ENCODE measurements around the gene HOXC9.

HOXC9 gene

GRCh38 chr12:54022960-54023884 is 23.3 kb downstream of the HOXC9 start:
- no peaks in the 10 kb centered on the region for H4K20me1 ChIP-seq (ENCODE audit: insufficient read depth, low read length)
- H3K79me2 ChIP-seq (ENCODE audit: insufficient read depth, low read length): 0 out of 2 replicates have a peak, but pooled peaks cover 3% of the 10 kb centered on the region
- peaks cover 56% of the 10 kb centered on the region for H3K27me3 ChIP-seq (ENCODE audit: insufficient read depth, low read length, poor library complexity)
- H3K4me2 ChIP-seq (ENCODE audit: insufficient read depth, low read length): no peak overlapping the region
- no peak for ATAC-seq (ENCODE audit: insufficient read depth, low read depth)
- H3K9ac ChIP-seq (ENCODE audit: low read depth, low read length): no peak overlapping the region
- H2AFZ ChIP-seq (ENCODE audit: low read depth, low read length): no peak overlapping the region
- no peaks in the 10 kb centered on the region for H3K36me3 ChIP-seq (ENCODE audit: insufficient read depth, low read length)
- H3K27ac ChIP-seq (ENCODE audit: low read length): no peak overlapping the region
- H3K4me3 ChIP-seq (ENCODE audit: low read depth in 1 of 2, low read length in 2 of 2): no peak overlapping the region
- peaks cover 6% of the 10 kb centered on the region for H3K4me1 ChIP-seq (ENCODE audit: insufficient read depth, low read length)
- TF ChIP-seq EZH2 (IDR thresholded peaks at IDR 0.05; ENCODE audit: borderline replicate concordance, low read depth, low read length, severe bottlenecking): no peak
- TF ChIP-seq CTCF (IDR thresholded peaks at IDR 0.05; ENCODE audit: borderline replicate concordance, extremely low read depth, low read length, poor library complexity, severe bottlenecking): no peak
- H3K9me3 ChIP-seq (ENCODE audit: insufficient read depth, low read length, severe bottlenecking): no peaks in the 10 kb centered on the region
- DNase-seq: no peak

GRCh38 chr12:54024127-54024526 is 24.2 kb downstream of the HOXC9 start:
- no peak for ATAC-seq (ENCODE audit: insufficient read depth, low read depth)
- H3K9ac ChIP-seq (ENCODE audit: low read depth, low read length): no peak overlapping the region

GRCh38 chr12:54024581-54025305 is 24.8 kb downstream of the HOXC9 start:
- Histone ChIP-seq H3K4me3 (ENCODE audit: low read depth in 1 of 2, low read length in 2 of 2) (no peak overlapping the region), H3K27me3 (ENCODE audit: insufficient read depth, low read length, poor library complexity) (peaks cover 56% of the 10 kb centered on the region), H3K36me3 (ENCODE audit: insufficient read depth, low read length) (no peaks in the 10 kb centered on the region), H3K9me3 (ENCODE audit: insufficient read depth, low read length, severe bottlenecking) (no peaks in the 10 kb centered on the region), H3K4me1 (ENCODE audit: insufficient read depth, low read length) (no peaks in the 10 kb centered on the region), H3K9ac (ENCODE audit: low read depth, low read length) (no peak overlapping the region), H3K79me2 (ENCODE audit: insufficient read depth, low read length) (no peaks in the 10 kb centered on the region), H3K4me2 (ENCODE audit: insufficient read depth, low read length) (no peak overlapping the region), H3K27ac (ENCODE audit: low read length) (no peak overlapping the region), H2AFZ (ENCODE audit: low read depth, low read length) (no peak overlapping the region), H4K20me1 (ENCODE audit: insufficient read depth, low read length) (no peaks in the 10 kb centered on the region)
- DNase-seq: no peak
- no peak for ATAC-seq (ENCODE audit: insufficient read depth, low read depth)
- no peak for TF ChIP-seq CTCF (IDR thresholded peaks at IDR 0.05; ENCODE audit: borderline replicate concordance, extremely low read depth, low read length, poor library complexity, severe bottlenecking)
- TF ChIP-seq EZH2 (IDR thresholded peaks at IDR 0.05; ENCODE audit: borderline replicate concordance, low read depth, low read length, severe bottlenecking): no peak

More at GRCh38 chr12:54024127-54024526, 24.2 kb downstream of the HOXC9 start:
- Histone ChIP-seq H4K20me1 (ENCODE audit: insufficient read depth, low read length) (no peaks in the 10 kb centered on the region), H3K36me3 (ENCODE audit: insufficient read depth, low read length) (no peaks in the 10 kb centered on the region), H3K4me1 (ENCODE audit: insufficient read depth, low read length) (no peaks in the 10 kb centered on the region), H3K9me3 (ENCODE audit: insufficient read depth, low read length, severe bottlenecking) (no peaks in the 10 kb centered on the region), H3K27ac (ENCODE audit: low read length) (no peak overlapping the region), H2AFZ (ENCODE audit: low read depth, low read length) (no peak overlapping the region), H3K4me2 (ENCODE audit: insufficient read depth, low read length) (no peak overlapping the region), H3K4me3 (ENCODE audit: low read depth in 1 of 2, low read length in 2 of 2) (no peak overlapping the region), H3K79me2 (ENCODE audit: insufficient read depth, low read length) (no peaks in the 10 kb centered on the region), H3K27me3 (ENCODE audit: insufficient read depth, low read length, poor library complexity) (peaks cover 56% of the 10 kb centered on the region)
- TF ChIP-seq EZH2 (IDR thresholded peaks at IDR 0.05; ENCODE audit: borderline replicate concordance, low read depth, low read length, severe bottlenecking): no peak
- no peak for DNase-seq
